Esophagus squamous epithelium (tissue), 5 donors: Measurements from ENCODE around the gene PDLIM7. TPM values are rescaled to one million over a fixed set of nuclear protein-coding genes. Genes with fewer than 3 reads are reported as not detected.

Source experiments
- DNase-seq: peaks from one replicate; lab custom pipeline; 2025; lab: John Stamatoyannopoulos, UW
- H3K27ac ChIP-seq, 4 donors: fragments of 200-600 bp; sonication (generic); one replicate each; pipeline ENCODE4 v1.5.1; 2016 to 2019; ENCODE audit warnings: mild to moderate bottlenecking in 1 of 4
- H3K27me3 ChIP-seq, 4 donors: fragments of 200-600 bp; sonication (generic); 1 replicate in 3 of 4; 2 replicates in 1 of 4; pipeline versions ENCODE4 v1.5.1 to v1.6.0; 2017 to 2021; ENCODE audit warnings: antibody characterized with exemption in 1 of 4
- H3K36me3 ChIP-seq, 3 donors: fragments of 200-600 bp; sonication (generic); one replicate each; pipeline ENCODE4 v1.5.1; 2016 to 2019
- H3K4me1 ChIP-seq, 3 donors: fragments of 200-600 bp; sonication (generic); one replicate each; pipeline ENCODE4 v1.5.1; 2017 to 2019
- H3K4me3 ChIP-seq, 4 donors: fragments of 200-600 bp; sonication (generic); 1 replicate in 3 of 4; 2 replicates in 1 of 4; pipeline ENCODE4 v1.5.1; 2016 to 2019; ENCODE audit warnings: mild to moderate bottlenecking in 2 of 4, moderate library complexity in 1 of 4
- H3K9me3 ChIP-seq, 3 donors: fragments of 200-600 bp; sonication (generic); one replicate each; pipeline ENCODE4 v1.5.1; 2016 to 2019
- POLR2A ChIP-seq, 4 donors: fragments of 450-650 bp; IDR thresholded peaks; one replicate each; pipeline ENCODE4 v1.6.1; 2017; ENCODE audit warnings: antibody characterized with exemption in 4 of 4, mild to moderate bottlenecking in 4 of 4, moderate library complexity in 3 of 4
- WGBS, 2 donors: methylation state at CpG; one replicate each; pipeline ENCODE4 v1.1.5; 2018; 5-methylcytosine and 5-hydroxymethylcytosine counted together
- intact Hi-C: fragments of 100-400 bp; cut with DNase I; formaldehyde crosslinking; loops from one replicate; pipeline ENCODE4 v1.15.0; 2022
- total RNA-seq, 4 donors: library from RNA; depleted of rRNA; stranded (reverse); fragments of >200 nt; gene quantifications; one replicate each; pipeline ENCODE4 v1.1.0, GENCODE V29; 2016
- TF ChIP-seq, protein P1 (sequence below), 6 experiments: fragments of 450-650 bp in 4 of 6; fragments of 200-600 bp in 2 of 6; sonication (generic) in 2 of 6; IDR thresholded peaks; one replicate each; pipeline ENCODE4 v1.5.1; 2016 to 2019; ENCODE audit warnings: antibody characterized with exemption in 6 of 6, mild to moderate bottlenecking in 4 of 6, moderate library complexity in 4 of 6
- donor health status: DM: yes; HTN: yes; CAD: no.

Gene PDLIM7
- total RNA-seq, 4 donors from 2014 or later: 17.1 to 81.6 (median 33.6) TPM

DNA sequence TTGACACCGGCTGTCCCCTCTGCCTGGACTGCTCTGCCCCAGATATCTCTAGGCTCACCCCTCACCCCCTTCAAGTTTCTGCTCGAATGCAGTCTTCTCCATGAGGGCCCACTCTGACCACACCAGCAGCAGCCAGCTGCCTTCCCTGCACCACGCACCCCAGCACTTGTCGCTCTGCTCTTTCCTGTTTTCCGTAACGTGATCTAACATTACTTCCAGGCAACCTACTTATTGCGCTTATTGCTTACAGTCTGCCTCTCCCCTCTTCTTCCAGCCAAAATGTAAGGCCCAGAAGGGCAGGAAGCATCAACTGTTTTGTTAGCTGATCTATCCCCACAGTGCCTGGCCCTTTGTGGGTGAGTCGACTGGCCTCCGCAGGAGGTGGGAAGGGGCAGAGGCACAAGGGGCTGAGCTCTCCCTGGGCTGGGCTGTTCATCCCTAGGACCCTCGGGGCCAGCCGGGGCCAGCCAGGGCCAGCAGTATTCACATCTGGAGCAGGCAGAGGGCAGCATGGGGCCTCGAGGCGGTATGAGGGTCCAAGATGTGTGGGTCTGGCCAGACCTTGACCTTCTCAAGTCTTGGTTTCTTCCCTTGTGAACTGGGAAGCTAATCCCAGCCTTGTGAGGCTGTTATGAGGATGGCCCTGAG lies 12.4 kb downstream of the PDLIM7 start:
- no peak for TF ChIP-seq POLR2A (IDR thresholded peaks at IDR 0.05)
- TF ChIP-seq, protein P1, sequence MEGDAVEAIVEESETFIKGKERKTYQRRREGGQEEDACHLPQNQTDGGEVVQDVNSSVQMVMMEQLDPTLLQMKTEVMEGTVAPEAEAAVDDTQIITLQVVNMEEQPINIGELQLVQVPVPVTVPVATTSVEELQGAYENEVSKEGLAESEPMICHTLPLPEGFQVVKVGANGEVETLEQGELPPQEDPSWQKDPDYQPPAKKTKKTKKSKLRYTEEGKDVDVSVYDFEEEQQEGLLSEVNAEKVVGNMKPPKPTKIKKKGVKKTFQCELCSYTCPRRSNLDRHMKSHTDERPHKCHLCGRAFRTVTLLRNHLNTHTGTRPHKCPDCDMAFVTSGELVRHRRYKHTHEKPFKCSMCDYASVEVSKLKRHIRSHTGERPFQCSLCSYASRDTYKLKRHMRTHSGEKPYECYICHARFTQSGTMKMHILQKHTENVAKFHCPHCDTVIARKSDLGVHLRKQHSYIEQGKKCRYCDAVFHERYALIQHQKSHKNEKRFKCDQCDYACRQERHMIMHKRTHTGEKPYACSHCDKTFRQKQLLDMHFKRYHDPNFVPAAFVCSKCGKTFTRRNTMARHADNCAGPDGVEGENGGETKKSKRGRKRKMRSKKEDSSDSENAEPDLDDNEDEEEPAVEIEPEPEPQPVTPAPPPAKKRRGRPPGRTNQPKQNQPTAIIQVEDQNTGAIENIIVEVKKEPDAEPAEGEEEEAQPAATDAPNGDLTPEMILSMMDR (IDR thresholded peaks at IDR 0.05): no peak
- WGBS, 2 donors: 74 to 79% methylated on average over 7 to 12 of the region's 13 CpGs
- Histone ChIP-seq H3K9me3 (no peaks in the 10 kb centered on the region), H3K4me1 (peaks cover 0 to 25% (median 2%) of the 10 kb centered on the region in 3 donors), H3K27ac (peak overlapping the region in 1 of 4 donors; percentile 19), H3K4me3 (no peak overlapping the region), H3K27me3 (no peaks in the 10 kb centered on the region), H3K36me3 (peaks cover 15 to 76% (median 24%) of the 10 kb centered on the region in 3 donors)
- DNase-seq: no peak
- intact Hi-C loops: no loop called here

DNA sequence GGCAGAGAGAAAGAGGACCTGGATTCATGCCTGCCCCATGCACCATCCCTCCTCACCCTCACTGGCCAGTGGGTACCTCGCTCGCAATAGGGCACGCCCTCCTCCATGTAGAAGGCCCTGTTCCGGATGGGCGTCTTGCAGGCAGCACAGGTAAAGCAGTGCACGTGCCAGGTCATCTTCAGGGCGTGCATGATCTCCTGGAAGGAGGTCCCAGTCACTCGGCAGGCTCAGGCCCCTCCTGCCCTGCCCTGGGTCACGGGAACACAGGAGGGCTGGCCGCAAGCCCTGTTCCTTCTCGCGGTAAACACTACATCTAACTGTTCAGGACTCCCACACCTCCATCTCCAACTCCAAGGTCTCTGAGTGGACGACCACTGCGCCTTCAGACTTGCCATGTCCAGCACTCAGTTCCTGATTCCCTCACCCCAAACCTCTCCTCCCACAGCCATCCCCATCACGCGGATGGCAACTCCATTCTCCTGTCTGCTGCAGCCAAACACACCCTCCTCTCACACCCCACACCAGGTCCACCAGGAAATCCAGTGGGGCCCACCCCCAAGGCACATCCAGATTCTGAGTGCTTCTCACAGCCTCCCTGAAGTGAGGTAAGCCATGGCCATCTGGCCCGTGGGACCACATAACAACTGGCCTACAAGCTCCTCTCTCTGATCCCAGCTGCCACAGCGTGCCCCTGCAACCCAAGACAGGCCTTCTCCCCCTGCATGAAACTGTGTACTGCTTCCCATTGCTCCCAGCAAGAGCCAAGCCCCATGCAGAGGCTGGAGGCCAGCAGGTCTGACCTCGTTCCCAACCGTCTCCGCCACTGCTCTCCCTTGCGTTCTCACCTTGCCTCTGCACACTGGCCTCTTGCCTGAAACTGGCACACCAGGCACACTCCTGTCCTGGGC lies 13.2 kb downstream of the PDLIM7 start:
- Histone ChIP-seq H3K36me3 (peaks cover 15 to 68% (median 21%) of the 10 kb centered on the region in 3 donors), H3K27ac (peak overlapping the region in 2 of 4 donors; percentile 4 to 19), H3K27me3 (no peaks in the 10 kb centered on the region), H3K9me3 (no peaks in the 10 kb centered on the region), H3K4me1 (peaks cover 4 to 33% (median 10%) of the 10 kb centered on the region in 3 donors), H3K4me3 (no peak overlapping the region)
- WGBS, 2 donors: 66 to 72% methylated on average over 14 to 15 of the region's 22 CpGs
- DNase-seq: no peak
- TF ChIP-seq POLR2A (IDR thresholded peaks at IDR 0.05): no peak
- TF ChIP-seq, protein P1 (IDR thresholded peaks at IDR 0.05): no peak
- intact Hi-C loops: no loop called here

DNA sequence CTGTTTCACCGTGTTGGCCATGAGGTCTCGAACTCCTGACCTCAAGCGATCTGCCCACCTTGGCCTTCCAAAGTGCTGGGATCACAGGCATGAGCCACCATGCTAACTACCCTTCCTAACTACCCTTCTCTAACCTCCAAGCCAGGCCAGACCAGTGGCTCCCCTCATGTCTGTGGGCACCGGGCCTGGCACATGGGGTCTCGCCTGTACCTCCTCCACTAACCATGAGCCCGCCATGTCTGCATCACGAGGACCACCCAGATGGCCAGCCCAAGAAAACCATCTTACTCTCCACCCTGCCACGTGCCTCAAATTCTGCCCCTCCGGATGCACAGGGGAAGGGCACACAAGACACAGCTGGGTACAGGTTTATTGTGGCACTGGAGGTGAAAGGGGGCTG lies 14.4 kb downstream of the PDLIM7 start:
- intact Hi-C loops: no loop called here

DNA sequence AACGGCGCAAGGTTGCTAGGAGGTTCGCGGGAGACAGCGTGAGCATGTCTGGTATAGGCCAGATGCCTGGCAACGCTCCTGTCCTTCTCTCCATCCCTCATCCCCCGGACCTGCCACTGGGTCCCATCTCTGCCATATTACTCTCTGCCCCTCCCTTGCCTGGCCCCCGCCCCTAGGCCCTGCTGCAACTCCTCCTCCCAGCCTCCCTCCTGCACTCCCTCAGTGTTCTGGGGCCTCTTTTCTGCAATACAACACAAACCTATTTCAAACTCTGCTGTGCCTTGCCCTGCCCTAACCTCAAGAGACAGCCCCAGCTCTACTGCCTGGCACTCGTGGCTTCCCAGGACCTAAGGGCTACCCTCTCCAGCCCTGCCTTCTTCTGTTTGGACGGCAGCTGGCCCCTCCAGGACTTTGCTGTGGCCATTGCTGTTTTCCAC lies 15.0 kb downstream of the PDLIM7 start:
- H3K27me3 ChIP-seq: no peaks in the 10 kb centered on the region
- DNase-seq: no peak
- peaks cover 4 to 49% (median 5%) of the 10 kb centered on the region in 3 donors for H3K36me3 ChIP-seq
- H3K4me1 ChIP-seq: peaks cover 11 to 52% (median 22%) of the 10 kb centered on the region in 3 donors
- TF ChIP-seq, protein P1 (IDR thresholded peaks at IDR 0.05): no peak
- no peak for TF ChIP-seq POLR2A (IDR thresholded peaks at IDR 0.05)
- intact Hi-C loops: no loop called here
- 77 to 87% methylated on average over 10 of the region's 10 CpGs for WGBS, 2 donors
- H3K27ac ChIP-seq: peak overlapping the region in 1 of 4 donors; percentile 21
- H3K9me3 ChIP-seq: no peaks in the 10 kb centered on the region
- no peak overlapping the region for H3K4me3 ChIP-seq

More for the DNA sequence above, 14.4 kb downstream of the PDLIM7 start:
- DNase-seq: no peak
- Histone ChIP-seq H3K27ac (peak overlapping the region in 1 of 4 donors; percentile 19), H3K9me3 (no peaks in the 10 kb centered on the region), H3K36me3 (peaks cover 10 to 56% (median 12%) of the 10 kb centered on the region in 3 donors), H3K27me3 (no peaks in the 10 kb centered on the region), H3K4me3 (no peak overlapping the region), H3K4me1 (peaks cover 11 to 45% (median 19%) of the 10 kb centered on the region in 3 donors)
- 90 to 100% methylated on average over 3 of the region's 9 CpGs for WGBS, 2 donors
- TF ChIP-seq, protein P1 (IDR thresholded peaks at IDR 0.05): no peak
- no peak for TF ChIP-seq POLR2A (IDR thresholded peaks at IDR 0.05)
